CD4-positive, CD25-positive, alpha-beta regulatory T cell (primary cell): ENCODE results near the gene CLDN1. TPM values are rescaled to one million over a fixed set of nuclear protein-coding genes. Genes with fewer than 3 reads are reported as not detected.

ENCODE experiments used
- ATAC-seq, 2 donors: fragments of 150-1000 bp; cut with Tn5 transposase; one replicate each; pipeline ENCODE4 v1.10.0; 2021; ENCODE audit warnings: low read depth in 2 of 2, moderate number of reproducible peaks in 2 of 2, moderate library complexity in 1 of 2
- DNase-seq, 3 donors: peaks; one replicate each; pipeline versions ENCODE4 v3.0.0 to v3.0.0-alpha.2; 2012 to 2022; ENCODE audit warnings: mixed read lengths in 1 of 3
- H3K27ac ChIP-seq: one replicate; pipeline ENCODE4 v1.7.0; 2013; ENCODE audit warnings: mild to moderate bottlenecking, low read length; ENCODE audit not compliant: insufficient read depth, poor library complexity, severe bottlenecking
- H3K27me3 ChIP-seq: one replicate; pipeline ENCODE4 v1.7.0; 2013; ENCODE audit warnings: low read length; ENCODE audit not compliant: control insufficient read depth, insufficient read depth
- H3K36me3 ChIP-seq: one replicate; pipeline ENCODE4 v1.7.0; 2013; ENCODE audit warnings: mild to moderate bottlenecking, low read length, moderate library complexity; ENCODE audit not compliant: control insufficient read depth, insufficient read depth
- H3K4me1 ChIP-seq: 2 replicates; pipeline ENCODE4 v1.7.0; 2013; ENCODE audit warnings: mild to moderate bottlenecking, low read length; ENCODE audit not compliant: insufficient read depth, control insufficient read depth, poor library complexity, severe bottlenecking
- H3K4me3 ChIP-seq: one replicate; pipeline ENCODE4 v1.7.0; 2013; ENCODE audit warnings: low read depth, mild to moderate bottlenecking, low read length, moderate library complexity
- H3K9me3 ChIP-seq, 2 experiments: 1 replicate in 1 of 2; 2 replicates in 1 of 2; pipeline ENCODE4 v1.7.0; 2013; ENCODE audit warnings: low read length in 2 of 2, mild to moderate bottlenecking in 1 of 2, moderate library complexity in 1 of 2; ENCODE audit not compliant: control insufficient read depth in 2 of 2
- H3K27ac Mint-ChIP-seq, 3 donors: one replicate each; pipeline ENCODE4 v1.8.0; 2020 to 2022; ENCODE audit warnings: mild to moderate bottlenecking in 3 of 3, mixed read lengths in 3 of 3, moderate library complexity in 2 of 3
- H3K27me3 Mint-ChIP-seq: one replicate; pipeline ENCODE4 v1.8.0; 2022; ENCODE audit warnings: mild to moderate bottlenecking, mixed read lengths
- H3K36me3 Mint-ChIP-seq: one replicate; pipeline ENCODE4 v1.8.0; 2020; ENCODE audit warnings: mixed read lengths
- H3K4me1 Mint-ChIP-seq, 4 donors: one replicate each; pipeline ENCODE4 v1.8.0; 2020 to 2022; ENCODE audit warnings: mixed read lengths in 4 of 4, mild to moderate bottlenecking in 1 of 4
- H3K4me3 Mint-ChIP-seq, 4 donors: one replicate each; pipeline ENCODE4 v1.8.0; 2020 to 2022; ENCODE audit warnings: mild to moderate bottlenecking in 4 of 4, mixed read lengths in 4 of 4, moderate library complexity in 3 of 4
- H3K9me3 Mint-ChIP-seq, 7 donors: one replicate each; pipeline ENCODE4 v1.8.0; 2020 to 2022; ENCODE audit warnings: mixed read lengths in 7 of 7, mild to moderate bottlenecking in 3 of 7, moderate library complexity in 2 of 7
- polyA plus RNA-seq, 4 donors: library from polyadenylated mRNA; unstranded; fragments of 300-500 nt; fragmentation: Illumina TruSeq; gene quantifications; one replicate each; pipeline ENCODE4 v1.2.3, GENCODE V29; 2021
- total RNA-seq: library from RNA; stranded (reverse); gene quantifications from one replicate; pipeline ENCODE4 v1.2.3, GENCODE V29; 2022

CLDN1 gene
- 0.39 TPM for total RNA-seq
- polyA plus RNA-seq: under 1 TPM in 1 of 4 donors, not detected in 3; 0.08 TPM

- H3K27ac Mint-ChIP-seq: peak within 1 kb of the TSS in 1 of 3 donors; percentile 38
- no peaks in the 10 kb centered on the region for H3K9me3 ChIP-seq
- ATAC-seq: peak; percentile 66 to 74
- H3K4me1 Mint-ChIP-seq: peaks cover 0 to 26% (median 7%) of the 10 kb centered on the region in 4 donors
- peaks cover 33% of the 10 kb centered on the region for H3K27me3 Mint-ChIP-seq
- no peaks in the 10 kb centered on the region for H3K36me3 Mint-ChIP-seq
- peak within 1 kb of the TSS; percentile 59 to 83 (median 72) for H3K4me3 Mint-ChIP-seq
- H3K4me1 ChIP-seq: peaks cover 8% of the 10 kb centered on the region
- peaks cover 24% of the 10 kb centered on the region for H3K27me3 ChIP-seq
- peaks cover 0 to 3% (median 0%) of the 10 kb centered on the region in 7 donors for H3K9me3 Mint-ChIP-seq
- peak; percentile 35 to 63 (median 62) for DNase-seq
- H3K36me3 ChIP-seq: no peaks in the 10 kb centered on the region
- no peak within 1 kb of the TSS for H3K27ac ChIP-seq
- H3K4me3 ChIP-seq: no peak within 1 kb of the TSS
These were observed at the start of gene CLDN1 for GRCh38 chr3:190321789-190322603. Gene CLDN1, minus strand, starts transcription at chr3:190322446. Its CDS starts 240 bp downstream, at chr3:190322206.

- Histone ChIP-seq H3K4me3 (no peak overlapping the region), H3K9me3 (no peaks in the 10 kb centered on the region), H3K36me3 (no peaks in the 10 kb centered on the region), H3K27ac (no peak overlapping the region), H3K4me1 (no peaks in the 10 kb centered on the region), H3K27me3 (no peaks in the 10 kb centered on the region)
- DNase-seq: no peak
- ATAC-seq: no peak
- Mint-ChIP-seq H3K9me3 (peaks cover 0 to 2% (median 0%) of the 10 kb centered on the region in 7 donors), H3K27ac (no peak overlapping the region), H3K36me3 (no peaks in the 10 kb centered on the region), H3K4me3 (no peak overlapping the region), H3K27me3 (peaks cover 7% of the 10 kb centered on the region), H3K4me1 (no peaks in the 10 kb centered on the region)
These were observed 48.9 kb upstream of the CLDN1 start for GRCh38 chr3:190371152-190371551.

- Mint-ChIP-seq H3K27me3 (peaks cover 8% of the 10 kb centered on the region), H3K4me3 (no peak overlapping the region), H3K36me3 (no peaks in the 10 kb centered on the region), H3K9me3 (peaks cover 0 to 2% (median 0%) of the 10 kb centered on the region in 7 donors), H3K4me1 (no peaks in the 10 kb centered on the region), H3K27ac (no peak overlapping the region)
- no peaks in the 10 kb centered on the region for H3K27me3 ChIP-seq
- DNase-seq: no peak
- no peaks in the 10 kb centered on the region for H3K36me3 ChIP-seq
- H3K27ac ChIP-seq: no peak overlapping the region
- H3K4me1 ChIP-seq: no peaks in the 10 kb centered on the region
- ATAC-seq: no peak
- H3K9me3 ChIP-seq: no peaks in the 10 kb centered on the region
- H3K4me3 ChIP-seq: no peak overlapping the region
These were observed 48.1 kb upstream of the CLDN1 start for GRCh38 chr3:190370369-190370768.

GRCh38 chr3:190369668-190370295 lies 47.5 kb upstream of the CLDN1 start:
- H3K27me3 Mint-ChIP-seq: peaks cover 8% of the 10 kb centered on the region
- Histone ChIP-seq H3K27ac (no peak overlapping the region), H3K4me3 (no peak overlapping the region), H3K4me1 (no peaks in the 10 kb centered on the region), H3K9me3 (no peaks in the 10 kb centered on the region), H3K36me3 (no peaks in the 10 kb centered on the region), H3K27me3 (no peaks in the 10 kb centered on the region)
- no peak overlapping the region for H3K27ac Mint-ChIP-seq
- H3K4me3 Mint-ChIP-seq: no peak overlapping the region
- DNase-seq: no peak
- H3K9me3 Mint-ChIP-seq: peaks cover 0 to 2% (median 0%) of the 10 kb centered on the region in 7 donors
- no peak for ATAC-seq
- H3K4me1 Mint-ChIP-seq: no peaks in the 10 kb centered on the region
- H3K36me3 Mint-ChIP-seq: no peaks in the 10 kb centered on the region

DNA sequence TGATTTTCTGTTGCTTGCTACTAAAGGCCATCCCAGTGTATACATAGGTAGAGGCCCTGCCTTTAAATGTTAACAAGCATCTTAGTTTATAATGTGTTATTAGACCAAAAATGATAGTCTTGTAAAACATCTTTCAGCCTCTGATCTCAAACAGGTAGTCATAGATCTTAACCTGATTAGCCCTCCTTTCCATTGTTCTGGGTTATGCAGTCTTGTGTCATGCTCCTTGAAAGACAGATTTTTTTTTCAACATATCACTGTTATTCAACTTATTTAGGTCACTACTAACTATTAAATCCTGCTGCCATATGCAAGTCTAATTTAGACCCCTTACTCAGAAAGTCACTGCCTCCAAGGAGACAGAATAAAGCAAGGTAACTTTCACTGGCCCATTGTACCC lies 46.6 kb upstream of the CLDN1 start:
- H3K4me1 Mint-ChIP-seq: no peaks in the 10 kb centered on the region
- no peak for DNase-seq
- Histone ChIP-seq H3K9me3 (no peaks in the 10 kb centered on the region), H3K4me3 (no peak overlapping the region), H3K27ac (no peak overlapping the region), H3K4me1 (no peaks in the 10 kb centered on the region), H3K27me3 (no peaks in the 10 kb centered on the region), H3K36me3 (no peaks in the 10 kb centered on the region)
- no peaks in the 10 kb centered on the region for H3K36me3 Mint-ChIP-seq
- no peak overlapping the region for H3K27ac Mint-ChIP-seq
- H3K4me3 Mint-ChIP-seq: no peak overlapping the region
- peaks cover 0 to 2% (median 0%) of the 10 kb centered on the region in 7 donors for H3K9me3 Mint-ChIP-seq
- H3K27me3 Mint-ChIP-seq: peaks cover 4% of the 10 kb centered on the region
- no peak for ATAC-seq

- no peak for ATAC-seq
These were observed 43.9 kb upstream of the CLDN1 start for GRCh38 chr3:190366133-190366532.

DNA sequence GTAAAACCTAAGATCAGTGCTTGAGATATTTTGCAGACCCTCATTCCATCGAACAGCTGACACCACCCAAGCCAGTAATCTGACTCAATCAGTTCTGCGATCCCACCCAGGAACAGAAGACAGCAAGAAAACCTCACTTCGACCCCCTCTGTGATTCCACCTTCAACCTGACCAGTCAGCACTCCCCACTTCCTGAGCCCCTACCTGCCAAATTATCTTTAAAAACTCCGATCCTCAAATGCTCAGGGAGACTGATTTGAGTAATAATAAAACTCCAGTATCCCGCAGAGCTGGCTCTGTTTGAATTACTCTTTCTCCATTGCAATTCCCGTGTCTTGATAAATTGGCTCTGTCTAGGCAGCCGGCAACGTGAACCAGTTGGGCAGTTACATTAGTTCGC lies 40.0 kb upstream of the CLDN1 start:
- Histone ChIP-seq H3K27me3 (peaks cover 3% of the 10 kb centered on the region), H3K4me1 (no peaks in the 10 kb centered on the region), H3K4me3 (no peak overlapping the region), H3K9me3 (no peaks in the 10 kb centered on the region), H3K36me3 (no peaks in the 10 kb centered on the region), H3K27ac (no peak overlapping the region)
- Mint-ChIP-seq H3K27me3 (peaks cover 10% of the 10 kb centered on the region), H3K4me1 (no peaks in the 10 kb centered on the region), H3K4me3 (no peak overlapping the region), H3K27ac (no peak overlapping the region), H3K9me3 (peaks cover 0 to 2% (median 0%) of the 10 kb centered on the region in 7 donors), H3K36me3 (no peaks in the 10 kb centered on the region)
- ATAC-seq: no peak
- DNase-seq: no peak

More at GRCh38 chr3:190366133-190366532, 43.9 kb upstream of the CLDN1 start:
- no peak overlapping the region for H3K4me3 Mint-ChIP-seq
- Histone ChIP-seq H3K36me3 (no peaks in the 10 kb centered on the region), H3K9me3 (no peaks in the 10 kb centered on the region), H3K4me3 (no peak overlapping the region), H3K4me1 (no peaks in the 10 kb centered on the region), H3K27me3 (no peaks in the 10 kb centered on the region), H3K27ac (no peak overlapping the region)
- H3K36me3 Mint-ChIP-seq: no peaks in the 10 kb centered on the region
- no peaks in the 10 kb centered on the region for H3K9me3 Mint-ChIP-seq
- no peak overlapping the region for H3K27ac Mint-ChIP-seq
- no peaks in the 10 kb centered on the region for H3K4me1 Mint-ChIP-seq
- DNase-seq: no peak
- peaks cover 10% of the 10 kb centered on the region for H3K27me3 Mint-ChIP-seq
